Measurements from ENCODE around the gene BANF2. TPM values are rescaled to one million over a fixed set of nuclear protein-coding genes. Genes with fewer than 3 reads are reported as not detected.

The BANF2 gene
- total and polyA plus RNA-seq, 4 donors: not detected

GRCh38 chr20:17720755-17721154, 21.0 kb downstream of the BANF2 start:
- no peak for DNase-seq (ENCODE audit: low spot score)
- H3K27ac ChIP-seq (ENCODE audit: low read depth in 1 of 2, low read length in 2 of 2): no peak overlapping the region
- H3K36me3 ChIP-seq (ENCODE audit: control insufficient read depth in 4 of 4, insufficient read depth in 3 of 4, low read depth in 1 of 4, low read length in 3 of 4): no peaks in the 10 kb centered on the region
- no peak overlapping the region for H3K4me3 ChIP-seq (ENCODE audit: low read depth in 1 of 3, low read length in 3 of 3)
- H3K27me3 ChIP-seq (ENCODE audit: control insufficient read depth in 4 of 4, insufficient read depth in 4 of 4, low read length in 3 of 4): no peaks in the 10 kb centered on the region
- no peak overlapping the region for H3K9ac ChIP-seq (ENCODE audit: low read depth in 1 of 2, low read length in 2 of 2)
- 81% methylated on average over 4 of the region's 4 CpGs for WGBS
- TF ChIP-seq NR2F2 (IDR thresholded peaks at IDR 0.05) (no peak), RXRA (IDR thresholded peaks at IDR 0.05) (no peak)
- peaks cover 0 to 3% (median 1%) of the 10 kb centered on the region in 4 donors for H3K4me1 ChIP-seq (ENCODE audit: control insufficient read depth in 4 of 4, insufficient read depth in 4 of 4, low read length in 3 of 4)
- no peaks in the 10 kb centered on the region for H3K9me3 ChIP-seq (ENCODE audit: control insufficient read depth in 4 of 4, low read length in 3 of 4)

- WGBS: 34% methylated on average over 6 of the region's 6 CpGs
- TF ChIP-seq GABPA (IDR thresholded peaks at IDR 0.05 in 1 of 2, conservative IDR thresholded peaks at IDR 0.05 in 1 of 2): no peak
- no peak for TF ChIP-seq REST (IDR thresholded peaks at IDR 0.05)
- no peak for TF ChIP-seq CTCF (IDR thresholded peaks at IDR 0.05; ENCODE audit: low read depth, low read length, missing input control)
- TF ChIP-seq HNF4A (conservative IDR thresholded peaks at IDR 0.05): peak; percentile 21 to 31
- no peak for TF ChIP-seq FOXA2 (IDR thresholded peaks at IDR 0.05)
- TF ChIP-seq, protein P1, sequence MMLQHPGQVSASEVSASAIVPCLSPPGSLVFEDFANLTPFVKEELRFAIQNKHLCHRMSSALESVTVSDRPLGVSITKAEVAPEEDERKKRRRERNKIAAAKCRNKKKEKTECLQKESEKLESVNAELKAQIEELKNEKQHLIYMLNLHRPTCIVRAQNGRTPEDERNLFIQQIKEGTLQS (IDR thresholded peaks at IDR 0.05): no peak
- TF ChIP-seq, protein P2, sequence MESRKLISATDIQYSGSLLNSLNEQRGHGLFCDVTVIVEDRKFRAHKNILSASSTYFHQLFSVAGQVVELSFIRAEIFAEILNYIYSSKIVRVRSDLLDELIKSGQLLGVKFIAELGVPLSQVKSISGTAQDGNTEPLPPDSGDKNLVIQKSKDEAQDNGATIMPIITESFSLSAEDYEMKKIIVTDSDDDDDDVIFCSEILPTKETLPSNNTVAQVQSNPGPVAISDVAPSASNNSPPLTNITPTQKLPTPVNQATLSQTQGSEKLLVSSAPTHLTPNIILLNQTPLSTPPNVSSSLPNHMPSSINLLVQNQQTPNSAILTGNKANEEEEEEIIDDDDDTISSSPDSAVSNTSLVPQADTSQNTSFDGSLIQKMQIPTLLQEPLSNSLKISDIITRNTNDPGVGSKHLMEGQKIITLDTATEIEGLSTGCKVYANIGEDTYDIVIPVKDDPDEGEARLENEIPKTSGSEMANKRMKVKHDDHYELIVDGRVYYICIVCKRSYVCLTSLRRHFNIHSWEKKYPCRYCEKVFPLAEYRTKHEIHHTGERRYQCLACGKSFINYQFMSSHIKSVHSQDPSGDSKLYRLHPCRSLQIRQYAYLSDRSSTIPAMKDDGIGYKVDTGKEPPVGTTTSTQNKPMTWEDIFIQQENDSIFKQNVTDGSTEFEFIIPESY (IDR thresholded peaks at IDR 0.05): no peak
- peak; percentile 22 for TF ChIP-seq SP1 (IDR thresholded peaks at IDR 0.05)
- peak in 1 of 2 donors; percentile 30 for TF ChIP-seq RAD21 (IDR thresholded peaks at IDR 0.05)
- no peak for TF ChIP-seq FOXA1 (IDR thresholded peaks at IDR 0.05)
- H3K9me3 ChIP-seq (ENCODE audit: control insufficient read depth in 4 of 4, low read length in 3 of 4): no peaks in the 10 kb centered on the region
Measured at GRCh38 chr20:17721802-17722486, 22.2 kb downstream of the BANF2 start.

More at GRCh38 chr20:17721802-17722486, 22.2 kb downstream of the BANF2 start:
- Histone ChIP-seq H3K4me3 (ENCODE audit: low read depth in 1 of 3, low read length in 3 of 3) (no peak overlapping the region), H3K4me1 (ENCODE audit: control insufficient read depth in 4 of 4, insufficient read depth in 4 of 4, low read length in 3 of 4) (peaks cover 0 to 3% (median 1%) of the 10 kb centered on the region in 4 donors), H3K9ac (ENCODE audit: low read depth in 1 of 2, low read length in 2 of 2) (no peak overlapping the region), H3K27ac (ENCODE audit: low read depth in 1 of 2, low read length in 2 of 2) (no peak overlapping the region), H3K36me3 (ENCODE audit: control insufficient read depth in 4 of 4, insufficient read depth in 3 of 4, low read depth in 1 of 4, low read length in 3 of 4) (no peaks in the 10 kb centered on the region), H3K27me3 (ENCODE audit: control insufficient read depth in 4 of 4, insufficient read depth in 4 of 4, low read length in 3 of 4) (no peaks in the 10 kb centered on the region)
- DNase-seq (ENCODE audit: low spot score): no peak

Measured in liver (tissue), 9 donors.